GM21737 (cell line): Measurements from ENCODE around the gene CACNA2D2.
A peak's percentile ranks its signal among the peaks of the same experiment; 100 is the strongest.

Experiments
- ATAC-seq: cut with Tn5 transposase; IDR thresholded peaks from one replicate; pipeline ENCODE4 v1.9.1; 2021; ENCODE audit warnings: mild to moderate bottlenecking, moderate library complexity; ENCODE audit not compliant: unreplicated experiment

The CACNA2D2 gene

DNA sequence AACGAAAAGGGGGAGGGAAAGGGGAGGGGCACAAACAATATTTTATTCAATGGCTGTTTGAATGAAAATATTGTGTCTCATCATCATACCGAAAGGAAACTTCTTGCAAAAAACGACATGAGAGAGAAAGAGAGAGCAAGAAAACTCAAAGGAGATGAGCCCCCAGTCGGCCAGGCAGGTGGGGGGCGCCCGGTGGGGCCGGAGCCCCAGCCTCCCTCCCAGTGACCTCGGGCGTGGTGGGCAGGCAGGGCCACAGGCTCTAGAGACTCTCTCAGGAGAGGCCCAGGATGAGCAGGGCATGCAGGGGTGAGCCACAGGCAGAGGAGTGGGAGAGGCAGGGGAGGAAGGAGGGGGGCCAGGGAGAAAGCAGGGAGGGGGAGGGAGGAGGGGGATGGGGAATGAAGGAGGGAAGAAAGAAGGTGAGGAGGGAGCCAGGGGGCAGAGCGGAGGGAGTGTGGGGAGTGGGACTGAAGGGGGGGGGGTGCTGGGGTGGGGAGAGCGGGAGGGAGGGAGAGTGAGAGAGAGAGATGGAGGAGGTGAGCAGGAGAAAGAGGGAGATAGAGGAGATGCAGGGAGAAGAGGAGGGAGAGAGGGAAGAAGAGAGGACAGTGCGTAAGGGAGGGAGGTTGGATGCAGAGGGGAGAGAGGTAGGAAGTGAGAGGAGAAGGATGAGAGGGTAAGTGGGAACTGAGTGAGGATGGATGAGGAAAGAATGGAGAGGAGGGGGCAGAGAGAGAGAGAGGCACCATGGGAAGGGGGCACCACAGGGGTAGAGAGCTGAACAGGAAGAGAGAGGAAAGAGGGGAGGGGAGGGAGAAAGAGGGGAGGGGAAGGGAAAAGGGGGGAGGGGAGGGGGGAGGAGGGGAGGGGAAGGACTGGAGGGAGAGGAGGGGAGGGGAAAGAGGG, 130.0 kb downstream of the CACNA2D2 start:
- no peak for ATAC-seq

GRCh38 chr3:50372349-50372748, 131.1 kb downstream of the CACNA2D2 start:
- ATAC-seq: no peak

DNA sequence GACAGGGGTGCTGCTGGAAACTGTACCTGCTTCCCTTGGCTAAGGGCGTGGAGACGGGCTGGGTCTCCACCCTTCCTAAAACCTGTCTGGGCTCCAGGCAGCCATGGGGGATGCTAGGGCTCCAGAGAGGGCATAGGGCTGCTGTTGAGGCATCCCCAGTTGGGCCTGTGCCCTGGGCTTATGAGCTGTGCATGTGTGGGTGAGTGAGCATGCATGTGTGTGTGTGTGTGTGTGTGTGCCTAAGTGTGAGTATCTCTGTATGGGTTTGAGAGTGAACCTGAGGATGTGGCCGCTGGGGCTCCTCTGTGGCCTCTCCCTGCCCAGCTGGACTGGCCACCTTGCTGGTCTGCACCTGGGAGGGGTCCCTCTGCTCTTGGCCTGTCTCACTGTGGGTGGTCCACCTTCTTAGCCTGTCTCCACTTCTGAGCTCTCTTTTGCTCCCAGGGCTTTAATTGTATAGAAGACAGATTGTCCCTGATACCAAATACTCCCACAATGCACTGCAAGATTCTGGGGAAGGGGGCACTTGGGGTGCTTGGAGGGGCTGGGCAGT, 132.2 kb downstream of the CACNA2D2 start:
- ATAC-seq: no peak

DNA sequence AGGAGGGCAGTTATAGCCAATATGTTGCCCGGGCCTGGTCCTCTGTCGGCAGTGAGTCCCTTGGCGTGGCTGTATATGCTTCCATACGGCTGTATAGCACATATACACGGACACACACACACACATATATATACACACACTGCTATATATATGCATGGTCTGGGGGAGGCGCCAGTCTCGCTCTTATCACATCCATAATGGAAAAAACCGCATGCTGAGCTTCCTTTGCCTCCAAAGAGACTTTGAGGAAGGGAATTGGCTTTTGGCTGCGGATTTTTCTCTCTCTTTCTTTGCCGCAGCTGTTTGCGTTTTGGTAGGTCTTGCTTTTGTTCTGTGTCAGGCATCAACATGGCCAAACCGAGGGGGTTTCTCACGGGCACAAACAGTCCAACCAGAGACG, 132.8 kb downstream of the CACNA2D2 start:
- ATAC-seq: no peak

DNA sequence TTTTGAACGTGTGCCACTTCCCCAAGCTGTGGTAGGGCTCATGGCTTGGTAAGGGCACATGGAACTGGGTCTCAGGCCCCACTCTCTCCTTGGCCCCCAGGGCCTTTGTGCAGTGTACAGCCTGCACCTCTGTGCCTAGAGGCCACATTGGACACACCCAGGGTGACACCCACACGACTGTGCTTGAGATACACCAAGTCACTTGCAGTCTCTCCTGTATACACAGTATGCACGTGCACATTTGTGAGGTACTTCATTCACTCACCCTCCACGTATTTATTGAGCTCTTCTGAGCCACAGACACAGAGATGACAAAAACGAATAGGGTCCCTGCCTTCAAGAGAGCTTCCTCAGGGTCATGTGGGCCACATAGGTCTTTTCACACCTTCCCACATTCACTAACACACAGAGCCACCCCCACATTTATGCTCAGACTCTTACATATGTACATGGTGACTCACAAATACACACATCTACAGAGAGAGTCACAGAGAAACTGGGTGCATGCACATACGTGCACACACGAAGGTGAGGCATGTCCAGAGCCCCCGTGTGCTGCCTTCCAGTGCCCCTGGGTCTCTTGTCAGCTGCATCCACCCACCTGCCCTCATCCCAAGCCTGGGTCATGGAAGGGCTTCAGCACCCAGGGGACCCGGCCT, 134.3 kb downstream of the CACNA2D2 start:
- ATAC-seq: no peak

GRCh38 chr3:50365842-50366220, 137.6 kb downstream of the CACNA2D2 start:
- no peak for ATAC-seq

DNA sequence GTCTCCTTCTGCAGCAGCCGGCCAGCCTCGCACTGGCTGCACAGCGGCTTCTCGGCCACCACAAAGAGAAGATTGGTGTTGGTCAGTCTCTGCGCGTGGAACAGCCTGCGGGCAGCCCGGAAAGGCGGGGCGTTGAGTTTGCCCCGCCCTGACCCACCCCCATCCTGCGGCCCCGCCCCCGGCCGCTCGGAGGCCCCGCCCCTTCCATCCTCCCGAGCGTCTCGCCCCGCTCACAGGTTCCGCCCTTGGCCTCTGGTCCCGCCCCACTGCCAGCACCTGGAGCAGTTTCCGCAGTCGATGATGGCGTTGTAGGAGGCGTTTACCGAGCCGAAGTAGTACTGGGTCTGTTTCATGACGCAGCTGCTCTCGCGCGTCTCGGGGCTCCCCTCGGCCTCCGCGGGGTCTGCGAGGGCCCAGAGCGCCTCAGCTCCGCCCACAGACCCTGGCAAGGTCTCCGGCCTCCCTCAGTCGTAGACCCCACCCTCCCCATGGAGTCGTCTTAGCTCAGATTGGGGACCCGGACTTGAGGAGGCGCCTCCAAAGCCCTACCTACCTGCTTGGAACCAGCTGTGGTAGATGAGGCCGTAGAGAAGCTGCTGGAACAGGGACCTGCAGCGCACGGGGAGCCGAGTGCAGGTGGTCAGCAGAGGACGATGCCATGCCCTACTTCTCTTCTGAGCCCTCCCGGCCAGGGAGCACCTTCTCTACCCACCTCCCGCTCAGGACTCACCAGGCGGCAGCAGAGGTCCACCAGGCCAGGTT, 138.2 kb downstream of the CACNA2D2 start:
- ATAC-seq: peak; percentile 76

DNA sequence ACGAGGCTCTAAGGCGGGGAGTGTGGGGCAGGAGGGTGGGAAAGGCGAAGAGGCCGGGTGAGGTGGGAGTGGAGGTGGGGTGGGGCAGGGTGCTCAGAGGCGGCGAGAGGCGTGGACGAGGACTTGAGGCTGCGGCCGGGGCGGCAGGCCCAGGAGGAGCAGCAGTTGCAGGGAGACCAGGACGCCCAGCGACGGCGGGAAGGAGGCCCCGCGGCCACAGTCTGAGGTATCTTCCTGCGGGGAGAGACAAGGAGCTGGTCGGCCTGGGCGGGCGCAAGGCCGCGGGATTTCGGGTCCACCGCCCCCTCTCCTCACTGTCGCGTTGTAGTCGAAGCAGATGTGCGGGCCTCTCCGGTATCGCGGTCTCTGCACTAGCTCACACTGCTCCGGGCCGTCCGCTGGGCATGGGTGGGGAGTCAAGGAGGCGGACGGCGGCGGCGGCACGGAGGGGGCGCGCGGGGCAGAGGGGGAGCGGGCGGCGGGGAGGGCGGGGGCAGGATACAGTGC, 138.8 kb downstream of the CACNA2D2 start:
- no peak for ATAC-seq

- no peak for ATAC-seq
These were observed 143.7 kb downstream of the CACNA2D2 start for GRCh38 chr3:50359760-50360110.

DNA sequence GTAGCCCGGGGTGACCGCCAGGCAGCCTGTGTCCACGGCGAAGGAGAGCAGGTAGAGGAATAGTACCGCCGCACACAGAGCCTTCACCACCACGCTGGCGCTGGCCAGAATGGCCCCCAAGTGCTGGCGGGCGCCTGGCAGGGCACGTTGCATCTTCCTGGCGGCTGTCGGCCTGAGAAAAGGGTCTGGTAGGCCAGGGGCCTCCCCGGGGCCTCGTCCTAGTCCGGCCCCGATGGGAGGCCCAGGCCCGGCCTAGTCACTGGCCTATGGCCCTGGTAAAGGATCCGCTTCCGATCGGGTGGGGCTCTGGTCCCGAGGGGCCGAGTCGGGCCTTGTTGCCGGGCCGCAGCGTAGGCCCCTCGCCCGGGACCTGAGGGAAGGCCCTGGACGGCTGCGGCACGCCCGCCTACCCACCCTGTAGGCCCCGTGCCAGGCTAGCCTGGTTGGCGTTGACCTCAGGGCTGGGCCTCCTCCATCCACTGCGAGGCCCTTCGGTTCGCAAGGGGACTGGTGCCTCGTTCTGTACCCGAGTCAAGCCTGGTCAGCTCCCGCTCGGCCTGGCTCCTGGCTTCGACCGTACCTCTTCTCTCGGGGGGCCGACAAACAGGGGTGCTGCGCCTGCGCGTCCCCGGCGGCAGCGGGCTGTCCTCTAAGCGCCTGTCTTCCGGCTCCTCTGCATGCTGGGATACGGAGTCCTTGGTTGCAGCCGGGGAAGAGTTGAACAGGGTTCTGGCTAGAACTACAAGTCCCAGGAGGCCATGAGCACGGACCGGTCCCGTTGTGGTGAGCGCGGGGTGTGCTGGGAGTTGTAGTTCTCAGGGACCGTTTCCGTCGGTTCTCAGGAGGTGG, 144.3 kb downstream of the CACNA2D2 start, which contains the start of gene TMEM115:
Gene TMEM115 (minus strand): TSS at position 611 of the 849 bp plus-strand sequence. CDS start 458 bp downstream, at position 153.
- peak; percentile 95 for ATAC-seq

DNA sequence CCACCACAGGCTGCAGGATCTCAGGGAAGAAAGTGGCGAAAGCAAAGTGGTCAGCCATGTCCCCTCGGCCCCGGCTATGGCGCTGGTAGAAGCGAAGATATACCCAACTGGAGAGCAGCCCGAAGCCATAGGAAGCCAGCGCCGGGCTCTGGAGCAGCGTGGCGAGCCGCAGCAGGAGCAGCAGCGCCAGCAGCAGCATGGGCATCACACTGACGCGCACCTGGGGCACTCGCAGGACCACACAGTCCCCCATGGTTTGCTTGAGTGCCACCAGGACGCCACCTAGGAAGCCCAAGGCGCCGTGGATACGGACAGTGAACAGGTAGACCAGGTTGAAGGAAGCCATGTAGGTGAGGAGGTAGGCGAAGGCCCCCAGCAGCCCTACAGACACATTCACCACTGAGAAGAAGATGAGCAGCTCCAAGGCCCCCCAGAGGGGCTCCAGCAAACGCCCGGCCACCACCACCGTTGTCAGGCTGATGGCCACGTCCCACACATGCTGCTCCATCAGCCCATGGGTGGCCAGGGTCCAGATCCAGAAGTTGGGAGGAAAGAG, 145.0 kb downstream of the CACNA2D2 start:
- no peak for ATAC-seq

DNA sequence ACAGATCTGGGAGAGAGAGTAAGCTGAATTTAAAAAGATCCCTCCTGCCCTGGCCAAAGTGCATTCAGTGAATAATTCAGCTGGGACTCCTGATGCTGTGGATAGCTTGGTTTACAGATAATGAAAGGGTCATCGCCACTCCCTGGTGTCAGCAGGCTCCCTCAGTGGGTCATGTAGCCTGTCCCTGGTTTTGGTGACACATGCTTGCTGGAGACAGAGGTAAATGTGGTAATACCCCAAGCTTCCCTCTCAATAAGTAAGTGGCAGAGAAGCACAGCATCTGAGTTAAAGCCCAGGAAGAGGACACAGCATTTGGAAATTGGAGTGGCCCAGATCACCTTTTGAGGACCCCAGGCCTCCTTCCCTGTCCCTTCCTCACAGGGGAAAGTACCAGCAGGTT, 146.0 kb downstream of the CACNA2D2 start:
- no peak for ATAC-seq

DNA sequence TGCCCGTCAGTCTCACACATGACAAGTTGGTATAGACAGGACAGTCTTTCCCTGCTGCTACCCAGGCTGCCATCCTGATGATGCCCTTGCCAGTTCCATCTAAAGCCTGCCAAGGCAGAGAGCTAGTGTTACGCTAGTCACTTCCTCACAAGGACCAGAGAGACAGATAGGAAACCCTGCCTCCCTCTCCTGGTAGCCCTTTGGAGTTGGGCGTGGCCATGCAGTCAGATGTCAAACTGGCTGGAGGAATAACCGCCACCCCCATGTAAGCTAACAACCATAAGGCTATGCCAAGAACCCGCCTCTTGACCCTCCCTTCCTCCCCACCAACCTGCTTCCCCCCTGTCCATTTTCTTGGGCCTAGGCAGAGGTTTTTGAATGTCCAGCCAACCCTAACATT, 146.9 kb downstream of the CACNA2D2 start:
- ATAC-seq: no peak

DNA sequence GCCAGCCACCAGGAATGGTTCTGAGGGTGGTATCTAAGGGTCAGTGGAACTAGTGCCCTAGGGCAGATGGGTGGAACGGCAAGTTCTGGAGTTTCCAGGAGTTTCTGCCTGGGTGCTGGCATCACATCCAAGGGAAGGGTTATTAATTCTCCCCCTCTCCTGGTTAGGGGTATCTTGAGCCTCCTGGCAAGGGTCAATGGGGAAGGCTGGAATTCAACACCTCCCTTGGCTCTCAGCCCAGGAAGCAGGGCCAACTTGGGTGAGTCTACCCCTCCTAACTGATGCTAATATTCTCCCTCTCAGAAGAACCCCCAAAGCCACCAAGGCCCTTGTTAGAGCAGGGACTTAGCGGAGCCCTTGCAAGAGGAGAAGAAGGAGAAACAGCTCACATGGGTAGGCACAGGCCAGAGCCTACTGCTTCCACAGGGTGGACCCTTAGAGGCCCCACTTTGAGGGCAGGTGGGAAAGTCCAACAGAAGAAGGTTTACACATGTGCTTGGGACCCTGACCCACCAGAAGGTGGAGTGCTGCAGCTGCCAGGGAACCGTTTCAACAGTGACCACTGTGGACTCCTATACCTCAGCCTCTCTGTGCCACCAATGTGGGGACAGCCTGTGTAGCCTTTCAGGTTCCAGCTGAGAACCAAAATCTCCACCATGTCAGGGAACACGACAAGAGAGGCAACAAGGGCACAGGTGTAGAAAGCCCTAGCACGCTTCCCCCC, 147.4 kb downstream of the CACNA2D2 start:
- no peak for ATAC-seq

DNA sequence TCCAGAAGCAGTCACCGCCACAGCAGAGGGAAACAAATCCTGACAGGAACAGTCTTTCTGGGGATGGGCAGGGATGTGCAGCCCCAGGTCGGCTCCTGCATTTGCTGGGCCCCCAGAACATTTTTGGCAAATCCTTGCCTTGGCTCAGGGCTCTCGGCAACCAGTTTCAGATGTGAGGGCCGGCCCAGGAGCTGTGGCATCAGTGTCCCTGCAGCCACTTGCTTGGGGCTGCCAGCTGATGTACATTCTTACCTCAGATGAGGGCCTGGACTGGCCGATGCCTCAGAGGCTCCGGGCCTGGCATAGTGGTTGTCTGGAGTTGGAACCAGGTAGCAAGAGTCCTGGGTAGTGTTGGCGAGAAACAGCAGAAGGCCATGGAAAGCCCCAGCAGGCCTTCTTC, 148.6 kb downstream of the CACNA2D2 start:
- ATAC-seq: no peak

- no peak for ATAC-seq
These were observed 149.2 kb downstream of the CACNA2D2 start for GRCh38 chr3:50354186-50354764.

- ATAC-seq: no peak
These were observed 150.0 kb downstream of the CACNA2D2 start for GRCh38 chr3:50353245-50354004.

DNA sequence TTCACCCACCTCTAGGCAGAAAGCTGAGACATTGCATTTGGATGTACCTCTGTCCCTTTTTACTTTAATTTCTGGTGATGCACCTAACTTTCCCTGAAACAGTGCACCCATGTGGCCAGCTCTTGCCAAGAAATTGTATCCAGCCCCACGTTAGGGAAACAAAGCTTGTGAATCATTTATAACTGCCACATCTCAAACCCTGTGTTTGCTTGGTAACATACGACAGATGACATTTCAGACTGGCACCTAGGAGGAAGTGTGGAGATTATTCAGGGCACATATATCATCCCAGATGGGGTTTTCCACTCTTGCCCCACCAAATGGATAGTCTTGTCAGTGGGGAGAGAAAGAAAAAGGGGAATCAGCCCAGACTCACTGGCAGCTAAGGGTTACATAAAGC, 150.7 kb downstream of the CACNA2D2 start:
- ATAC-seq: no peak
